ENCODE measurements around the gene BBS2.

BBS2 gene

GRCh38 chr16:56470666-56471065 lies 49.2 kb downstream of the BBS2 start:
- no peak for DNase-seq

- DNase-seq: no peak
Observed at GRCh38 chr16:56470232-56470631, 49.6 kb downstream of the BBS2 start.

GRCh38 chr16:56469748-56470147 lies 50.1 kb downstream of the BBS2 start:
- no peak for DNase-seq

- DNase-seq: no peak
Observed at GRCh38 chr16:56468800-56469199, 51.0 kb downstream of the BBS2 start.

- DNase-seq: no peak
Observed at GRCh38 chr16:56466344-56466743, 53.5 kb downstream of the BBS2 start.

- DNase-seq: no peak
Observed at GRCh38 chr16:56463153-56463552, 56.7 kb downstream of the BBS2 start.

GRCh38 chr16:56462064-56462796 lies 57.6 kb downstream of the BBS2 start:
- DNase-seq: no peak

GRCh38 chr16:56460101-56460500 lies 59.7 kb downstream of the BBS2 start:
- DNase-seq: no peak

- DNase-seq: no peak
Observed at GRCh38 chr16:56457927-56458470, 61.8 kb downstream of the BBS2 start.

GRCh38 chr16:56451753-56452689 lies 67.8 kb downstream of the BBS2 start:
- no peak for DNase-seq

- peak; percentile 92 for DNase-seq
Observed at GRCh38 chr16:56450986-56451752, 68.7 kb downstream of the BBS2 start, which contains the start of the genes NUDT21 and OGFOD1. Gene NUDT21, minus strand, starts transcription at chr16:56451332. Its CDS starts 130 bp downstream, at chr16:56451202. Gene OGFOD1, plus strand, starts transcription at chr16:56451554. Its CDS starts 59 bp downstream, at chr16:56451613.

GRCh38 chr16:56450275-56450985 lies 69.4 kb downstream of the BBS2 start:
- DNase-seq: no peak

GRCh38 chr16:56448005-56448404 lies 71.8 kb downstream of the BBS2 start:
- no peak for DNase-seq

GRCh38 chr16:56447286-56447685 lies 72.5 kb downstream of the BBS2 start:
- no peak for DNase-seq

- DNase-seq: no peak
Observed at GRCh38 chr16:56438038-56438437, 81.8 kb downstream of the BBS2 start.

GRCh38 chr16:56436258-56436657 lies 83.6 kb downstream of the BBS2 start:
- DNase-seq: no peak
